HG03439 (cell line): ENCODE data around the gene BCKDK.

ENCODE experiments used
- ATAC-seq: cut with Tn5 transposase; IDR thresholded peaks from one replicate; pipeline ENCODE4 v1.9.1; 2021; ENCODE audit warnings: mild to moderate bottlenecking, moderate library complexity; ENCODE audit not compliant: unreplicated experiment

BCKDK gene

DNA sequence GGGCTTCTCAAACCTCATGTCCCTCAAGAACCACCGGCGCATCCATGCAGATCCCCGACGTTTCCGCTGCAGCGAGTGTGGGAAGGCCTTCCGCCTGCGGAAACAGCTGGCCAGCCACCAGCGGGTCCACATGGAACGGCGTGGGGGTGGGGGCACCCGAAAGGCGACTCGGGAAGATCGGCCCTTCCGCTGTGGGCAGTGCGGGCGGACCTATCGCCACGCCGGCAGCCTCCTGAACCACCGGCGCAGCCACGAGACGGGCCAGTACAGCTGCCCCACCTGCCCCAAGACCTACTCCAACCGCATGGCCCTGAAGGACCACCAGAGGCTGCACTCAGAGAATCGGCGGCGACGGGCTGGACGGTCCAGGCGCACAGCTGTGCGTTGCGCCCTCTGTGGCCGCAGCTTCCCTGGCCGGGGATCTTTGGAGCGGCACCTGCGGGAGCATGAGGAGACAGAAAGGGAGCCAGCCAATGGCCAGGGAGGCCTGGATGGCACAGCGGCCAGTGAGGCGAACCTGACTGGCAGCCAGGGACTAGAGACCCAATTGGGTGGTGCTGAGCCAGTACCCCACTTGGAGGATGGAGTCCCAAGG, 28.1 kb upstream of the BCKDK start:
- no peak for ATAC-seq

DNA sequence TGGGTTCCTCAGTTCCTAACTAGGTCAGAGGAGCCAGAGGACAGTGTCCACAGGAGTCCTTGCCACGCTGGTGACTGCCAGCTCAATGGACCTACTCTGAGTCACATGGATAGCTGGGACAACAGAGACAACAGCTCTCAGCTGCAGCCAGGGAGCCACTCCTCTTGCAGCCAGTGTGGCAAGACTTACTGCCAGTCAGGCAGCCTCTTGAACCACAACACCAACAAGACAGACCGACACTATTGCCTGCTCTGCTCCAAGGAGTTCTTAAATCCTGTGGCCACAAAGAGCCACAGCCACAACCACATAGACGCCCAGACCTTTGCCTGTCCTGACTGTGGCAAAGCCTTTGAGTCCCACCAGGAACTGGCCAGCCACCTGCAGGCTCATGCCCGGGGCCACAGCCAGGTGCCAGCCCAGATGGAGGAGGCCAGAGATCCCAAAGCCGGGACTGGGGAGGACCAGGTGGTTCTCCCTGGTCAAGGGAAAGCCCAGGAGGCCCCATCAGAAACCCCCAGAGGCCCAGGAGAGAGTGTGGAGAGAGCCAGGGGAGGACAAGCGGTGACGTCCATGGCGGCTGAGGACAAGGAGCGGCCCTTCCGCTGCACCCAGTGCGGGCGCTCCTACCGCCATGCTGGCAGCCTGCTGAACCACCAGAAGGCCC, 27.3 kb upstream of the BCKDK start:
- no peak for ATAC-seq

DNA sequence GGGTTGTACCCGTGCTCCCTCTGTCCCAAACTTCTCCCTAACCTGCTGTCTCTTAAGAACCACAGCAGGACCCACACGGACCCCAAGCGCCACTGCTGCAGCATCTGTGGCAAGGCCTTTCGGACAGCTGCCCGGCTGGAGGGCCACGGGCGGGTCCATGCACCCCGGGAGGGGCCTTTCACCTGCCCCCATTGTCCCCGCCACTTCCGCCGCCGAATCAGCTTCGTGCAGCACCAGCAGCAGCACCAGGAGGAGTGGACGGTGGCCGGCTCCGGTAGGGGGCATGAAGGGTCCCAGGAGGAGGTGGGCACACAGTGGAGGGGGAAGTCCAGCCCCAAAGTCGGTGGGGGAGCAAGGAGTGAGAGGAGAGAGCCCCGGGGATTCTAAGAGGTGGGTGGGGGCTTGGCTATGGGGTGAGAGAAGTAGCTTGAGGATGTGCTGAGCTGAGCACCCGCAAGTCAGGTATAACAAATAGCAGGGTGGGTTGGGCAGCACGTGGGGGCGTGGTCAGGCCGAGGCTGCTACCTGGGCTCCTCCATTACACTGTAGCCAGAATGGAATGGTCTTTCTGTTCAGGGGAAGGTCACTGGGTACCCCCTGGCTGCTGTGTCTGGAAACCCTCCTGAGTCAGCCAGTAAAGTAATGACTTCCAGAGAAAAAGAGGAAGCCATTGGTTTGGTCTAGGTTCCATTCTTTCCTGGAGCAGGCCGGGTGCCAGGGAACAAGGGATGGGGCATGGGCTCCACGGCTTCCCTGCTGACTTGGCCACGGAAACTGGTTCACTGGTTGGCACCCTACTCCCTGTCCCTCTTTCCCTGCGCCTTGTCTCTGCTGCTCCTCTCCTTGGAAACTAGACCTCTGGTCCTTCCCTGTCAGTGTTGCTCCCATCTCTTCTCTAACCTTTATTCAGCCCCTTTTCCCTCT, 26.5 kb upstream of the BCKDK start:
- ATAC-seq, result no peak

DNA sequence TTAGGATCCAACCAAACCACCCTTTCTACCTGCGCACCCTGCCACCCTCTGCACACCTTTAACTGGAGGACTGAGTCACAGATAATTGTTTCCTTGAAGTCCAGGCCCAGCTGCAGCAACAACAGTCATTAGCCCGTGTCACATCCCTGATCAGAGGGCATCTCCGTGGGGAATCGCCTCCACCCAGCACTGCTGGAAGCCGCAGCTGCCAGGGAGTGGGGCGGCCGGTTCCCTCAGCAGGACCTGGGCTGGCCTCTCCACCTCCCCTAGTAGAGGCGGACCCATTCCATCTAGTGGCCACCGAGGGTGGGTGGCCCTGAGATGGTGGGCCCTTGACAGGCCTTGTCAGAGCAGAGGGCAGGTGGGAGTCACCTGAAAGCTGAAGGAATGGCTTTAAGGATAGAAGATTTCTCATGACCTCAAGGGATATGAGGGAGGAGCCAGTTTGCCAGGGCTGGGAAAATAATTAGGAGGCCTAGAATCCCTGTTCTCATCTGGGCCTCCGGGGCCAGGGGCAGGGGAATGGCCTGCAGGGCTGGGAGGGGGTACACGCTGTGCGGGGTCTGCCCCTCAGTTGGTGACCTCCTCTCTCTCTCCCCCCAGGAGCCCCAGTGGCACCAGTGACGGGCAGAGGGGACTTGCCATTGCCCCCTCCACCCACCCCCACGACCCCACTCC, 25.7 kb upstream of the BCKDK start:
- ATAC-seq, result no peak

DNA sequence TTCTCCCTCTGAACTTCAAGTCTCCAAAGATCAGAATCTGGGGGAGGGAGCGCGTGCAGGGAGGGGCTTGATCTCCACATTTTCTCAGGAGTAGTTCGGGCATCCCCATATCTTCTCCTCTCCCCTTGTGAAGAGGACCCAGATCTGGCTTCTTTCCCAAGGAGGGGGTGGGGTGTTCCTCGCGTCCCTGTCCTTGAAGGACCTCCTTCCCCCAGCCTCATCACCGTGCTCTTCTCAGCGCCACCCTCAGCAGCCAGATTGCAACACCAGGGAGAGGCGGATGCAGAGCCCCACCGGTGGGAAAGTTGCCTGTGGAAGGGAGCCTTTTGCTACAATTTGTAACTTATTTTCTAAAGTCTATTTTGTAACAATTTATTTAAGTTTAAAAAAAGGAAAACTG, 25.1 kb upstream of the BCKDK start:
- ATAC-seq, result no peak

DNA sequence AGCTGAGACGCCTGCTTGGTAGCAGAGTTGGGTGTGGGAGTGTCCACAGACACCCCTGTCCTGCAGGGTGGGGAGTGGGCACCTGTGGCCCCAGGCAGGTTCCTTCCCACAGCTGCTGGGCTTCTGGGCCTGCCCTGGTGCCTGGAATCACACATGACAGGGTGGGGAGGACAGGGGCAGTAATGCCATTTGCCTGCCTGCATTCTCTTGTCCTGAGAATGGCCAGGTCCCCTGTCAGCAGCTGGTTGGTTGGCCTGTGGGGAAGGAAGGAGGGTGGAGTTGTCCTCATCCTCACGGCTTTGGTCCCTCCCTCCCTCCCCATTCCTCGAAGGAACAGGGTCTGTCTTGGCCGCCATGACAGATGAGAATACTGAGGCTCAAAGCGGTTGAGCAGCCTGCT, 24.6 kb upstream of the BCKDK start:
- no peak for ATAC-seq

DNA sequence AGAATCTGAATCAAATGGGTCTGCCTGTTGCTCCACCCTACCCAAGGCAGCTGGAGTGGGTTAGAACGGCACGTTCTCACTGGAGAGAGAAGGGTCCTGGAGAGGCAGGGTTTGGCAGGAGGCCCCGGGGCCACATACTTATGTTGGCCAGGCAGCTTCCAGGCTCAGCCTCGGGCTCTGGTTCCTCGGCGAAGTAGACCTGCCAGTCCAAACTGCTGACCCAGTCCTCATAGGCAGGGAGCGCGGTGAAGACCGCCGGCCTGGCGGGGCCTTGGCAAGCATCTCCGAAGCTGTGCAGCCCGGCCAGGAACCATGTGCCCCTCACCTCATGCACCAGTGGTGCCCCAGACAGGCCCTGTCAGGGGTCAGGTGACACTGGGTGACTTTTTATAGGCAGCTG, 24.2 kb upstream of the BCKDK start:
- no peak for ATAC-seq

DNA sequence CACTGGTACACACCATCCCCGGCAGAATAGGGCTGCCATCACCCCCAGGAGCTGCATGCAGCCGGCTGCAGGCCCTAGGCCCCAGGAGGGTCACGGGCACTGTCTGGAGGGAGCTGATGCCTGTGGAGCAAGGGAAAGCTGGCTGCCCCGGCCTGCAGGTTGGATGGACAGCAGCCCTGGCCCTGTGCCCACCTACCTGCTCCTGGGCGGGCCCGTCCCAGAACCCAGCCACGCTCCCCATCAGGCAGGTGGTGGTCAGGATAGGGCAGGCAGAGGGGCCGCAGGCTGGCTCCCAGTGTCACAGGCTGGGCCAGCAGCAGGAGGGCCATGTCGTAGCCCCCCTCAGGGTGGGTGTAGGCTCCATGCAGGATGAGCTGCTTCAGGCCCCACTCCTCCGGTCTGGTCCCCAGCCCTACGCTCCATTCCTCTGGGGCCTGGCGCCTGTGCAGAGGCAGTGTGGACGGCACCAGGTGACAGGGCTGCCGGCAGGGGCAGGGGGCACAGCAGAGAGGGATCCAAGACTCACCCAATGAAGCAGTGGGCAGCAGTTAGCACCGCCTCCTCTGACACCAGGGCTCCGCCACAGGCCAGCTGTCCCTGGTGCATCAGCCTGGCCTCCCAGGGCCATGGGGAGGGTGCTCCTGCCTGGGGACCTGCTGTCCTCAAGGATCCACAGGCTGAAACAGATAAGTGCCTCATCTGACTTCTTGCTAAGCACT, 23.4 kb upstream of the BCKDK start:
- no peak for ATAC-seq

DNA sequence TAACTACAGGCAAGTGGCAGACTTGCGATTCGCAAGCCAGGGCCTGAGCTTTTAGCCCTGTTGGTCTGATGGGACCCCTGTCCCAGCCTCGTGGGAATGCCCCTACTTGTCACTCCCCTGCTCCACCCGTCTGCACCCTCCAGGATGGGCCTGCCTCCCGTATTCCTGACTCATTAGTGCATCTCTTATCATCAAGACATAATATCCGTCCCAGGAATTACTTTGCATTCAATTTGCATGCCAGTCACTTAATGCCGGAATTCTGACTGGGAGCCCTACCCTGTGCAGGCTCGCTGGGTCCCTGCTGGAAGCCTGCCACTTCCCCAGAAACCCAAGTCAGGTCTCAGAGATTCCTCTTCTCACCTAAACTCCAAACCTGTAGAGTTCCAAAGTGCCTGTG, 22.8 kb upstream of the BCKDK start:
- ATAC-seq, result no peak

DNA sequence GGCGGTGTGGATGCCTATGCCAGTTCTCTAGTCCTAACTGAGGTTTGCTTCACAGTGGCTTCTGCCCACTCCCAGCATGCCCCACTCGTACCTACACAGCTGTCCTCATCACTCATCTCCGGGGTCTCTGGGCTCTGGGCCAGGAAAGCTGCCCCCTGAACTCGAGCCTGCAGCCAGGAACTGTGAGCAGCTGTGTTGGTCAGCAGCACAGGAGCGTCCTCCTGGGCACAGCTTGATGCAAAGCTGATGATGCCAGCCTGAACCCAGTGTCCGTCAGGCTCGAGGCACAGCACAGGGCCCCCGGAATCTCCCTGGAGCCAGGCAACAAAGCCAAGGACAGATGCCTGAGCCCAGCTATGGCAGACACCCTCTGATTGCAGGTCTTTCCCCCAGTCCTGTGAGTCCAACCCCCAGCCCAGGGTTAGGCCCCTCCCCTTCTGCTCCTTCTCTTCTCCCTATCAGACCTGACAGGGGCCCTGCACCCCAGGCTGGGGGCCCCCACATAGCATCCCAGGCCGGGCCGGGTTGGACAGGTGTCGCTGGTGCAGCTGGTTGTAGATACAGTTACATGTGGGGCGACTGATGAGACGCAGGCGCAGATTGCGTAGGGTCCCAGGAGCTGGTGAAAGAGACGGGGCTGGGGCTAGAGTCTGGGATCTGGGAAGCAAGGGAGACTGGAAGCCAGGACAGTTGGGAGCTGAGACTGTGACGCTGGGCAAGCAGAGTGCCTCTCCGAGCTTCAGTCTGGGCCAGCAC, 22.1 kb upstream of the BCKDK start:
- no peak for ATAC-seq

DNA sequence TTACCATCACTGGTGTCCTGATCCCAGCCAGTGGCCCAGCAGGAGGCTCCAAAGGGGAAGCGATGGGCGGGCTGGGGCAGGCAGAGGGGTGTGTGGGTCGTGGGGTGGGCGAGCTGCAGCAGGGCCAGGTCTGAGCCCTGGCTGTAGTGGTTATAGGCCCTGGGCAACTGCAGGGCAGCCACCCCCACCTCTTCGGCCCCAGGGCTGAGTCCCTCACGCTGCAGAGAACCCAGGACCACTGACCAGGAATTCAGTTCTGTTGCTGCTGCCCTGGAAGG, 21.6 kb upstream of the BCKDK start:
- ATAC-seq, result no peak

DNA sequence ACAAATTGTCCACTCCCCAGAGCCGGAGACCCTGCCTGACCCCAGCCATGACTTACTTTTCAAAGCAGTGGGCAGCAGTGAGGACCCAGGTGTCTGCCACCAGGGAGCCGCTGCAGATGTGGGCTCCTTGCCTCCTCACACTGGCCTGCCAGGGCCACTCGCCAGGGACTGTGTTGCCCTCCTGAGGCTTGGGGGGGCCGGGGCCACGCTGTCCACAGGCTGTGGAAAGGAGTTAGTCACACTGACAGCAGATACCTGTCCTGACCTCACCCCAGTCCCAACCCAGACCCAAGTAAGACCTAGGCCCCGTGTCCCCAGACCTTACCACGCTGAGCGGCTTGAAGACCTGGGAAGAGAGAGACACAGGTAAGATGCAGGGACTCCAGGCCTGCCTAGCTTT, 20.7 kb upstream of the BCKDK start:
- ATAC-seq, result no peak

DNA sequence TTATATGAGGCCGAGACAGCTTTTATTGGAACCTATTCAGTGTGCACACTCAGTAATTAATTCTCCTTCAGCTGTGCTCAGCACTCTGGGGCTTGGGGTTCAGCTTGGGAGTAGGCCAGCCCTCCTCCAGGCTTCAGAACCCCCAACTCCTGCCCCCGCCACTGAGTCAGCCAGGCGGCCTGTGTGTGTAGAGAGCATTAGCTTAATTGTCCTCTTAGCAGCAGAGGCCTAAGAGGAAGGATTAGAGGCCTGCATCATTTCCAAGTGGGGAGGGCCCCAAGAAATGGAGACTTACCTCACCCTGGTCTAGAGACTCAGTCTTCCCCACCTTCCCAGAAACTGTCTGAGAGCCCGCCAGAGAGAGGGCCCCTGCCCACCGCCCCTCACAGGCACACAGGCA, 20.2 kb upstream of the BCKDK start:
- ATAC-seq, result no peak

DNA sequence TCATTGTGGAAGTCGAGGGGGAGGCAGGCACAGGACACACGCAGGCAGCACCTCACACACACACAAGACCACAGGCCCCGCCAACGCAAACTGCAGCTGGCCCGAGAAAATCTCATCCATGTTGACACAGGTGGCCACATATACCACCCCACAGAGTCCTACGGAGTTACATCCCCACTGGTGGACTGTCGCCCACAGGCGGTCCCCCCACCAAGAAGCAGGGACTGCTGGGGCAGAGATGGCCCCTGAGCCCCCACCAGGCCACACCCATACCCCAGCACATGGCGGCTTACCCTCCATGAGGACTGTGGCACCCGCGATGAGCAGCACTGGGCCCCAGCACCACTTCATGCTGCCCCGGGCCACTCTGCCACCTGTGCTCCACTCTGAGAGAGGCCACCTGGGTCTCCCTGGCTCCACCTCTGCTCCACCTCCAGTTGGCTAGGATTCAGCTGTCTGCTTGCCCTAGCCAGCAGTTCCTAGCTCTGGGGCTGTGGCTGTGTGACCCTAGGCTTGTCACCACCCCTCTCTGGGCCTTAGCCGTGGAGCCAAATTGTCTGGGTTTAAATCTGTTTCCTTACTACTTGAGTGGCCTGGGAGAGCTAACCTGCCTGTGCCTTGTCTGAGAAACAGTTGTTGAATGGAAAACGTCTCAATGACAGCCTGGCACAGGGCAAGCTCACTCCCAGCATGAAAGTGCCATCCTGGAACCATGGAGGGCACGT, 19.6 kb upstream of the BCKDK start, which contains the start of gene PRSS53:
TSS of gene PRSS53 (minus strand) at position 485 of the 725 bp plus-strand sequence. CDS start at position 351, 134 bp downstream.
- no peak for ATAC-seq

DNA sequence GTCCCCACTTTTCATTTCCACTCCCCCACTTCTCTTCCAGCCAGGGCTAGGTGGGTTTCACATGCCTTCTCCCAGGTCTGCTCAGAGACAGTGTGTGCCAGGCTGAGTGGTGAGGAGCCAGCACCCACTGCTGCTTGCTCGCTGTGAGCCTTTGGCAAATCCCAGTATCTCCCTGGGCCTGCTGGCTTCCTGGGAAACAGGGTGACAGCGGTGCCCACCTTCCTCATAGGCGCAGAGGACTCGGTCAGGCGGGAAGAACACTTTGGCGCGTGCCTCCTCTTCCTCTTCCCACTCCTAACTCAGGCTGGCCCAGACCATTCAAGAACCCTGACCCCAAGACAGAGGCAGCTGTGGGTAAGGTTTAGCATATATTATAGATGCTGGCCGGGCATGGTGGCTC, 19.0 kb upstream of the BCKDK start:
- ATAC-seq, result no peak

DNA sequence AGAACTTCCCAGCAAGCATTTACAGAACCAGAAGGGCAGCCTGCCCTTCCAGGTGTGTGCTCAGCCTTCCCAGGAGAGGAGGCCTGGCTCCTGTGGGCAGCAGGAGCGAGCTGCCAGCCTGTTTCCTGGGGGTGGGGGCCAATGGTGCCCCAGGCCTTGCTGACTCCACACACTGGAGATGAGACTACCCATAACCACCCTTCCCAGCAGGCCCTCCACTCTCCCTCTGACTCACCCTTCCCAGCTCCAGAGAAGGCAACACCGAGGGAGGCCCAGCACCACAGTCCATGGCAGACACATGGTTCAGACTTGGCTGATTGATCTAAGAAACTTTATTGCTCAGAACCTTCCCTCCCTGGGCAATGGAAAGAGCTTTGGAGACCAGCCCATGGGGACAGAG, 17.6 kb upstream of the BCKDK start:
- no peak for ATAC-seq

DNA sequence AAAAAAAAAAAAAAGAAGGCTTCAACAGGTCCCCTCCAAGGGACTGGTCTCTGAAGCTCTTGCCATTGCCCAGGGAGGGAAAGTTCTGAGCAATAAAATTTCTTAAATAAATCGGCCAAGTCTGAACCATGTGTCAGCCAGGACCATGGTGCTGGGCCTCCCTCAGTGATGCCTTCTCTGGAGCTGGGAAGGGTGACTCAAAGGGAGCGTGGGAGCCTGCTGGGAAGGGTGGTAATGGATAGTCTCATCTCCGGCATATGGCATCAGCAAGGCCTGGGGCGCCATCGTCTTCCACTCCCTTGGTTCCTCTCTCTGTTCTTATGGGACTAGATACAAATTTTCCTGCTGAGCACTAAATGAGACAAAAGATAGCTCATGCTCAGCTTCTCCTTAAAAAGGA, 15.9 kb upstream of the BCKDK start:
- no peak for ATAC-seq

DNA sequence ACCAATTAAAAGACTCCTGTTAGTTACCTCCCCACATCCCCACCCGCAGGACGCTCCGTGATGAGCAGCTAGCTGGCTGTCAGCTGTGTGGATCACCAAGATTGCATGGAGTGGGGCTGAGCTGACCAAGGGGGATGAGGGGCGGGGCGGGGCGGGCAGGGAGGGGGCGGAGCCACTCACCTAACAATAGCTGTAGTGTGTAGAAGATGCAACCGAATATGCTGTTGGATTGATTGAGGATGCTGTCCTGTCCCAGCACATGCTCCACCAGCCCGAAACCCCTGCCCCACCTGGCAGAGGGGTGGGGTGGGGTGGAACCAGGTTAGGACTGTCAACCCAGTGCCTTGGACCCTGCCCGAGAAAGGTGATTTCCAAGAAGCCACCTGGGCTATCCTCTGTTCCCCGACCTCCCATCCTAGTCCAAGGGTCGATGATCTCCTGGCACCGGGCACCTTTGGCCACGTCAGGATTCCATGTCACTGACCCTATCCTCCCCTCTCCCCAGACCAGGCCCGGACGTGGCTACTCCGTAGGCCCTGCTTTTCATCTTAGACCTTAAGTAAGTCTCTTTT, 15.0 kb upstream of the BCKDK start:
- no peak for ATAC-seq

DNA sequence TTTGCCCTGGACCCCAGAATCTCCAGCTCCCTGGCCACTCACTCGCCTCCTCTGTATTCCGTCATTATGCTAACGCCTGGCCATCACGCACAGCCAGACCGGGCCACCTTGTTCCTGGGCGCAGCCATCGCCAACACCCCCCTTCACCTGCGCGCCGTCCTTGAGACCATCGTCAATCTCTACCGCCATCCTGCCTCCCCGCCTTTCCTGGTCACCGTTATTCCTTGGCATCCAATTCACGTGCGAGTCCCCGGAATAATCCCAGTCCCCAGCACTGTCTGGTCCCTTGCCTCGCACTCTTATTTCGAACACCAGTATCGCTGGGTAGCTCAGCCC, 14.1 kb upstream of the BCKDK start:
- no peak for ATAC-seq
